ENCODE results near the gene MCF2L2.

The MCF2L2 gene

DNA sequence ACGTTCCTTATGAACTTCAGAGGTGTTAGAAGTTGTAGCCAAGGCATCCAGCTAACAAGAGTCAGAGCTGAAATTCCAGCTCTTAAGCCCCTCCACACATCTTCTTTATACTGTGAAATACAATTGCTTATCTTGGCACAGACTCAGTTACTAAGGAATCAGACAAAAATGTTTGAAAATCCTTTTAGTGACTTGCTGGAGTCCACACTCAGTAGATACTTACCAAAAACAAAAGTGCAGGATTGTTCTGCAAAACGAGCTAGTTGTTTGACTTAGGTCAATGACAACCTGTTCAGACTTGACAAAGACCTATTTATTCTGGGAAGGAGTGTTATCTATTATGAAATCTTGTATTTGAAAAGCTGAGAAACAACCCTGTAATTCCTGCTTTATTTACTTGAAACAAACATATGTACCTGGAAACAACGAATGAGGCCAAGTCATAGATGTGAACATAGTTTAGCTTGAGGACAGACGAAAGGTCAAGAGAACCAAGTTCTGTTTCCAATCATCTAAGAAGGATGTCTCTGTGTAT, 136.9 kb downstream of the MCF2L2 start:
- no peak for DNase-seq (ENCODE audit: low spot score)

GRCh38 chr3:183290216-183290615, 138.2 kb downstream of the MCF2L2 start:
- no peak for DNase-seq (ENCODE audit: low spot score)

- DNase-seq (ENCODE audit: low spot score), result no peak
Observed at GRCh38 chr3:183288117-183288516, 140.3 kb downstream of the MCF2L2 start.

GRCh38 chr3:183287301-183287971, 141.0 kb downstream of the MCF2L2 start:
- no peak for DNase-seq (ENCODE audit: low spot score)

DNA sequence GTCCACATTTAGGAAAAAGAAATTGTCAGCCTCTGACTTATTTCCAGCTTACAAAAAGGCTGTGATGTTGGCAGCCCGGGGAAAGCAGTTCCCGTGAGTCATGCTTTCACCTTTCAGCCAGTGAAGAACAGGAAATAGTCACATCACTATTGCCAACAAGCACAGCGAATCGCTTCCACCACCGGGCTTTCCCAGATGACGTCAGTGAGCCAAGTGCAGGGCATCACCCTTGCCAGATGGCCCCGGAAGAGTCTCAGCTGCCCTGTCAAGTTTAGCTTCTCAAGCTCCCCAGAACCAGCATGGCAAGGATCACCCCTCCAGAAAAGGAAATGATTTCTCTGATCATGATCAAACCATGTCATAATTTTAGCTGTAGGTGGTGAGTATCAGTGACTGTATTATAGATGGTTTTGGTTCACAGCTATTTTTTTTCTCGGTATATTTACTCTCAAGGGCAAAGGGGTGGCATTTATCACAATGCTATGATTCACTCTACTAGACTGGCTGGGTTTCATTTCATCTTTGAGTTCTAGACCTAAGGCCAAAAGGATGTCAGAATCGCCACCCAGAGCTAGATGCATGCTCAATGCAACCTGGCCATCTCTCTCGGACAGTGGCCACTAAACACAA, 142.5 kb downstream of the MCF2L2 start:
- DNase-seq (ENCODE audit: low spot score), result peak; percentile 97

- no peak for DNase-seq (ENCODE audit: low spot score)
Observed at GRCh38 chr3:183285318-183285717, 143.1 kb downstream of the MCF2L2 start.

GRCh38 chr3:183284570-183284969, 143.8 kb downstream of the MCF2L2 start:
- DNase-seq (ENCODE audit: low spot score), result no peak

GRCh38 chr3:183283886-183284285, 144.5 kb downstream of the MCF2L2 start:
- no peak for DNase-seq (ENCODE audit: low spot score)

DNA sequence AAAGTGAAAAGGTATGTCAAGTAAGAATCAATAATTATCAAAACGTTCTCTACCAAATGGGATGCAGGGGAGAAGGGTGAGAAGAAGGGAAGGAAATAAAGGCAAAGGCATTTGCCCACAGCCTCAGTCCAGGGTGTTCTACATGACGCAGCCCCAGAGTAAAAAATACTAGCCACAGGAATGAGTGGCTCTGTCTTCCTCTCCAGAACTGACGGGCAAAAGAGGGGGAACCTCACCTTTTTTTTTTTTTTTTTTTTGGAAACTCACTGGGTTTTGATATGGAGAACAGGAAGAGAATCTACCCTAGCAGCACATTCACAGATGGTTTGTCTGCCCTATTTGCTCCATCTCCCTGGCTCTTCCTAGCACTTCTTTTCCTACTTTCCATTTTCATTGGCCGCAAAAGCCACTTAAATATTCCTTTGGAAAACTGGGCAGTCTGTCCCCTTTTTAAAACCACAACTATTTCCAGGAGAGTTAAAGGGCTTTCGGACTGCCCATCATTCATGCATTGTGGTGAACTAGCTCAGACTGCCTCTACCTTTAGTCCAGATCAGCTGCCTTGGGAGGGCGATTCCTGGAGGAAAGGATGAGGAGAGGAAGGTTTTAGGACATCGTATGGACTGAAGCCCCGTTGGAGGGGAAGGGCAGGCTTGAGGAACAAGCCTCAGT, 147.2 kb downstream of the MCF2L2 start:
- no peak for DNase-seq (ENCODE audit: low spot score)

DNA sequence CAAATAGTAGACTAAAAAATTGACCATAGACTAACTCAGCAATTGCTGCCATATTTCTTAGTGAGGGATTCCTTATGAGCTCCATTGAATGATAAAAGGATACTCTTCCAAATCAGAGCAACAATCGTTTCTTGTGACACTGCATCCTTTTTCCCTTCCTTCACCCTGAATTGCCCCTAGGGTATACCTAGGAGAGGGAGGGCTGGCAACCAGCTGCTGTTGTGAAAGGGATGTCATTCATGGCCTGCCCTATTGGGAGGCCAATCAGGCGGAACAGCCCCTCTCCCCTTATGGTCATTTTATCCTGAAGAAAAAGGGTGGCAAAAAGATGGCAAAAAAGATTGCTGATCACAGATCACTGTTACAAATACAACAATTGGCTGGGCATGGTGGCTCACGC, 149.0 kb downstream of the MCF2L2 start:
- no peak for DNase-seq (ENCODE audit: low spot score)

- no peak for DNase-seq (ENCODE audit: low spot score)
Observed at GRCh38 chr3:183278479-183279088, 149.8 kb downstream of the MCF2L2 start.

GRCh38 chr3:183277260-183277659, 151.2 kb downstream of the MCF2L2 start:
- DNase-seq (ENCODE audit: low spot score), result no peak

DNA sequence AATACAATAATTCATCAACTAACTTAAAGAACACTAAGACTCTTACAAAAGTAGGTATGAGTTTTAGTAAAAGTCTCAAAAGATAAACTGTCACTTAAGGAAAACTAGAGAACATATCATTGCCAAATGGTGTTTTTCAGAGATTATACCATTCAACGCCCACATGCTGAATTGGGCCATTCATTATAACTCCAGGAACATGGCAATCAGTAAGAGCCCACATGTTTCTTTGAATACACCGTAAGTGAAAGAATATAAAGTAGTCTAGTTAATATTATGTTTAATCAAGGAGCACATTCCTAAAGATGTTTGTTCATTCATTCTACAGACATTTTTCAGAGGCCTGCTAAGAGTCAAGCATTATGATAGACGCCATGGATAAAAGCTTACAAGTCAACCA, 152.5 kb downstream of the MCF2L2 start:
- DNase-seq (ENCODE audit: low spot score), result no peak

- no peak for DNase-seq (ENCODE audit: low spot score)
Observed at GRCh38 chr3:183275418-183275817, 153.0 kb downstream of the MCF2L2 start.

- DNase-seq (ENCODE audit: low spot score), result no peak
Observed at GRCh38 chr3:183274609-183275008, 153.8 kb downstream of the MCF2L2 start.

DNA sequence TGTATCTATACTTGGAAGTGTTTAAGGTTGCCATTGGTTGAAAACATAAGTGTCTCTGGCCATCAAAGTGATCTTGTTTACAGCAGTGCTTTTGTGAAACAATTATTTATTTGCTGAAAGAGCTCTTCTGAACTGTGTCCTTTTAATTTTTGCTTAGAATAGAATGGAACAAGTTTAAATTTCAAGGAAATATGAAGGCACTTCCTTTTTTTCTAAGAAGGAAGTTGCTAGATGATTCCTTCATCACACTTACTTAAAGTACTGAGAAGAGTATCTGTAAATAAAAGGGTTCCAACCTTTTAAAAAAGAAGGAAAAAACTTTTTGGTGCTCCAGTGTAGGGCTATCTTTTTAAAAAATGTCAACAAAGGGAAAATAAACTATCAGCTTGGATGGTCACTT, 155.6 kb downstream of the MCF2L2 start:
- DNase-seq (ENCODE audit: low spot score), result no peak

- no peak for DNase-seq (ENCODE audit: low spot score)
Observed at GRCh38 chr3:183272142-183272541, 156.3 kb downstream of the MCF2L2 start.

DNA sequence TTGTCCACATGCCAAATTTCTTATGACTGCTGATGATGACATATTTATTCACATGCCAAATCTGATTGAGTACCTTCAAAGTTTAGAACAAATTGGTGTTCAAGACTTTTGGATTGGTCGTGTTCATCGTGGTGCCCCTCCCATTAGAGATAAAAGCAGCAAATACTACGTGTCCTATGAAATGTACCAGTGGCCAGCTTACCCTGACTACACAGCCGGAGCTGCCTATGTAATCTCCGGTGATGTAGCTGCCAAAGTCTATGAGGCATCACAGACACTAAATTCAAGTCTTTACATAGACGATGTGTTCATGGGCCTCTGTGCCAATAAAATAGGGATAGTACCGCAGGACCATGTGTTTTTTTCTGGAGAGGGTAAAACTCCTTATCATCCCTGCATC, 158.1 kb downstream of the MCF2L2 start:
- no peak for DNase-seq (ENCODE audit: low spot score)

GRCh38 chr3:183269345-183269744, 159.1 kb downstream of the MCF2L2 start:
- no peak for DNase-seq (ENCODE audit: low spot score)

DNA sequence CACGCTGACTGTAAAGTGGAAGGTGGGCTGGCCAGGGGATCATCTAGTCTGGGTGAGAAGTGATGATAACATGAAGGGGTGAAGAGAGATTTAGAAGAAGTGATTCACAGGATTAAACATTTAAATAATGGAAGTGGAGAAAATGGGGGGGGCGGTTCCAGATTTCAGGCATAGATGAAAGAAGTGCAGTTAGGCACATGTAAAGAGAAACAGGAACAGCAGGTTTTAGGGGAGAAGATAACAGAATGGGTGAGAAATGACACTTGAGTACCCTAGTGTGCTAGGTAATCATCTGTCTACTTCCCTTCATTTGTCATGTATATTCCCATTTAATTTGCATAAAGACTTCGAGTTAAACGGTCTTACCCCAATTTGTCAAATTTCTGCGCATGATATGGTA, 160.1 kb downstream of the MCF2L2 start:
- no peak for DNase-seq (ENCODE audit: low spot score)

GRCh38 chr3:183267140-183267539, 161.3 kb downstream of the MCF2L2 start:
- DNase-seq (ENCODE audit: low spot score), result no peak

DNA sequence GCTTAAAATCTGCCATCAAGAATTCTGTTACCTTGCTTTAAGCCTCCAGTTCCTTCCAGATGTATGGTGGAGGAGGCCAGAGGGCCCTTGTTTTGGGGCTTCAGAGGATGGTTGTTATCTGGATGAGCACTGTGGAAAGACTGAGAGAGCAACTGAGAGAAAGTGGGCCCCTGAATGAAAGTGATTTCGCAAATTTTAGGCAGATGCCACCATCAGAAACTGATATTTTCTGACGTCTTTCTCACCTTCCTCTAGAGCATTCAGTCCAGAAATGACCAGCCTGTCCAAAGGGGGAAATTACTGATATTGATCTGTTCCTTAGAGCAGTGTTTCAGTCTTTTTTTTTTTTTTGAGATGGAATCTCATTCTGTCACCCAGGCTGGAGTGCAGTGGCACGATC, 162.0 kb downstream of the MCF2L2 start:
- no peak for DNase-seq (ENCODE audit: low spot score)

All from kidney capillary endothelial cell (primary cell).